AG09319 (cell line): ENCODE measurements around the gene TTC24.

Experiments
- DNase-seq: peaks from one replicate; pipeline ENCODE4 v3.0.0-alpha.2; 2010; ENCODE audit warnings: low read depth; ENCODE audit errors: extremely low read depth
- TF ChIP-seq, protein P1 (sequence below): IDR thresholded peaks from 2 replicates; pipeline ENCODE4 v1.5.1; 2011; ENCODE audit warnings: low read depth, mild to moderate bottlenecking, inconsistent platforms, low read length, moderate library complexity

TTC24 gene

DNA sequence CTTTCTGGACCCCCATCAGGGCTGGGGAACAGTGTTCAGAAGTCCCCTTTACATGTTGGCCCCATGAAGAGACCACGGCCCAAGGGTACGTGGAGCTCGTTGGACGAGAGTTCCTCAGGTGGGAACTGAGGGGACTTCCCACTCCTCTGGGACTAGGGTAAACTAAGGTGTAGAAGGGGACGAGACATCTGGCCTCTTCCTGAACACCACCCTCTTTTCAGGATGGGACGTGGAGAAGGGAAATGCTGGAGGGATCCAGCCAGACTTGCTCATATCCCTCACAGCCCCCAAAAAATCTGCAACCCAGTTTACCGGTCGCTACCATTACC lies 14.1 kb downstream of the TTC24 start:
- no peak for DNase-seq

DNA sequence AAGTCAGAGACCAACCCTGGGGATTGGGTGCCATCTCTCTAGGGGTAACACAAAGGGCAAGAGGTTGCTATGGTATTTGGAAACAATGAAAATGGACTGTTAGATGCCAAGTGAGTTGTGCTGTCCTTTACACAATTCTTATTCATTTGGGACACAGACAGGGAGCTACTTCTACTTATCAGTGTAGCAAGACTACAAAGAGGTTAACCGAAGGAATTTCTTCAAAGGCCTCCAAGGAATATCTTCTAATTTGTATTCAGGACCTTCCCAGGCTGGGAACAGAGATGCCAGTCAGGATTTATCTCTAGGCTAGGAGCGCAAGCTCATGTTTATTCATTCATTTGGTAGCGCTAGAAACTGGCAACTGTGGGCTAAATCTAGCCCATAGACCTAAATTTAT lies 14.7 kb downstream of the TTC24 start:
- TF ChIP-seq, protein P1, sequence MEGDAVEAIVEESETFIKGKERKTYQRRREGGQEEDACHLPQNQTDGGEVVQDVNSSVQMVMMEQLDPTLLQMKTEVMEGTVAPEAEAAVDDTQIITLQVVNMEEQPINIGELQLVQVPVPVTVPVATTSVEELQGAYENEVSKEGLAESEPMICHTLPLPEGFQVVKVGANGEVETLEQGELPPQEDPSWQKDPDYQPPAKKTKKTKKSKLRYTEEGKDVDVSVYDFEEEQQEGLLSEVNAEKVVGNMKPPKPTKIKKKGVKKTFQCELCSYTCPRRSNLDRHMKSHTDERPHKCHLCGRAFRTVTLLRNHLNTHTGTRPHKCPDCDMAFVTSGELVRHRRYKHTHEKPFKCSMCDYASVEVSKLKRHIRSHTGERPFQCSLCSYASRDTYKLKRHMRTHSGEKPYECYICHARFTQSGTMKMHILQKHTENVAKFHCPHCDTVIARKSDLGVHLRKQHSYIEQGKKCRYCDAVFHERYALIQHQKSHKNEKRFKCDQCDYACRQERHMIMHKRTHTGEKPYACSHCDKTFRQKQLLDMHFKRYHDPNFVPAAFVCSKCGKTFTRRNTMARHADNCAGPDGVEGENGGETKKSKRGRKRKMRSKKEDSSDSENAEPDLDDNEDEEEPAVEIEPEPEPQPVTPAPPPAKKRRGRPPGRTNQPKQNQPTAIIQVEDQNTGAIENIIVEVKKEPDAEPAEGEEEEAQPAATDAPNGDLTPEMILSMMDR, result no peak
- no peak for DNase-seq

More for the DNA sequence above, 14.1 kb downstream of the TTC24 start:
- TF ChIP-seq, protein P1, result no peak

DNA sequence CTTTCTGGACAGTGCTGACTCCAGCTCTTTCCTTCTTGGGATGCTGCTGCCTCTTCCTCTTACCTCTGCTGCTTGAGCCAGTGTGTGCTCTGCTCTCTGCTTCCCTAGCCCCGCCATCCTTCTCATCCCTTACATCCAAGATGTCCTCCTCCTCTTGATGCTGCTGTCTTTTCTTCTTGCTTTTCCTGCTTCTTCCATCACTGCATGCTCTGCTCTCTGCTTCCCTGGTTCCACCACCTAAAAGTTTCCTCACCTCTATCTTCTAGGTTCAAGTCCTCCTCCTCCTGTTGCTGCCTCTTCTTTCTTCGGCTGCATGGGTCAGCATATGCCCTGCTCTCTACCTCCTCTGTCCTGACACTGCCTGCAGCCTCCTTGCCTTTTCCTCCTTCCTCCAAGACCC lies 15.5 kb downstream of the TTC24 start:
- DNase-seq, result no peak
- TF ChIP-seq, protein P1, result no peak

DNA sequence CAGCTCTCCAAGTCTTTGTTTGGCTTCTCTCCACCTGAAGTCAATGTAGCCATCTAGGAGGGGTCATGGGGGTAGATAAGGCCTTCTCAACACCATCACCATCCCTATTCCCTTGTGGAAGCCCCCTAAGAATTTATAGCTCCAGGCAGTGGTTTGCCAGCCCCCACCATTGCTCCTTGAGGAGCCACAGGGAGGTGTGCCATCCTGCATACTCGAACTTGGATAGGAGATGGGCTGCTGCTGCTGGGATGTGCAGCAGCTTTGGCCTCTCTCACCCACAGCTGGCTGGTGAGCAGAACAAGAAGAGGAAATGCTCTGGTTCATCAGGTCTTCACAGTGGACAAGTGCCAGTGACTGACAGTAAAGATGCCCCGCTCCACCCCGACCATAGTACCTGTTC lies 16.9 kb downstream of the TTC24 start:
- TF ChIP-seq, protein P1, result no peak
- no peak for DNase-seq

DNA sequence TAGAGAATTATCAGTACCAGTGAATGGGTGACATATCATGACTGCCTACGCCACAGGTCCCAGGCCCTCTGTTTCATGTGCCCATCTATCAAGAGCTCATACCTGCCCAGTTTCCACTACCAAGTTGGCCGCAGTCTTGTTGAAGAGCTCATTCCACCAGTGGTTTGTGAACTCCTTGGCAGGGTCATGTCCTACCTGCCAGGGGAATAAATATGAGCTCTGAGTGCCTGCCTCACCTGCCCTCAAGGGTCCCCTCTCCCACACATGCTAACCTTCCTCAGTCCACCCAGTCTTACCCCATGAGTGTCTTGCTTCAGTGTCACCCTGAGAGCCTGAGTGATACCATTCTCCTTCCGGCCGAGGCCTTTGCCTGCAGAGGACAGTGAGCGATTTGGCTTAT lies 18.6 kb downstream of the TTC24 start:
- DNase-seq, result no peak
- TF ChIP-seq, protein P1, result no peak

DNA sequence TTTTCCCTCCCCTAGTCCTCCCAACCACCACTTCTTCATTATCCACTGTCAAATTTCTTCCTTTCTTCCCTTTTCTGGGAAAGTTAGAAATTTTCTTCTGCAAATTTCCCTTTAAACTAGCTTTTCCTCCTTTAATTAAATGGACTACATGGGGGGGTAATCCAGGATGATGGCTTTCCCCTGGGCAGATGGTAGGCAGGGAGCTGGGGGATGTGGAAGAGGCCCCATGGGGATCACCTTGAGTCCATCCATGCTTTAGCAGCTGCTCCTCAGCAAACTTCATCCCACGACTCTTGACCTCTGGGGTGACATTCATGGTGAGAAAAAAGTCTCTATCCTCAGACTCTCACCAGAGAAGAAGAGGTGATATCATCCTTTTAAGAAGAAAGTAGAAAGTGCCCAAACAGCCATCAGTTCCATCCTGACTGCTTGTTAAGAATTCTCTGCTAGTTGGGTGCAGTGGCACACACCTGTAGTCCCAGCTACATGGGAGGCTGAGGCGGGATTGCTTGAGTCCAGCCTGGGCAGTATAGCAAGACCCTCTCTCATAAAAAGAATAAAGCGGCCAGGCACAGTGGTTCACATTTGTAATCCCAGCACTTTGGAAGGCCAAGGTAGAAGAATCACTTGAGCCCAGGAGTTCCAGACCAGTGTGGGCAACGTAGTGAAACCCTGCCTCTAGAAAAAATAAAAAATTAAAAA lies 19.4 kb downstream of the TTC24 start:
- DNase-seq, result no peak
- TF ChIP-seq, protein P1, result no peak

DNA sequence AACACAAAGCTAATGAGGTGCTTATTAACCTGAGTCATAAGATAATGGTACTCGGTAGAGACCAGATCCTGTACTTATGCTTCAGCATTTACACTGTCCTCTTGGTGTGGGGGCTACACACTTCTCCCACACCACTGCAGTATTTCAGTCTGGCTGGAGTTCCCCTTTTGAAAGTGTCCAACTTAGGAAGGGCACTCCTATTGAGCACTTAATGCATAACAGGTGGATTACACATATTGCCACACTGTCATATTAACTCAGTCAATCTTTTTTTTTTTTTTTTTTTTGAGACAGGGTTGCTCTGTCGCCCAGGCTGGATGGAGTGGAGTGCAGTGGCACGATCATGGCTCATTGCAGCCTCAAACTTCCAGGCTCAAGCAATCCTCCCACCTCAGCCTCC lies 20.3 kb downstream of the TTC24 start:
- TF ChIP-seq, protein P1, result no peak
- no peak for DNase-seq
